Right kidney (tissue), 1 donor: ENCODE results near the gene CHTF8.

Source experiments
- DNase-seq: peaks from one replicate; pipeline ENCODE4 v3.0.0-alpha.2; 2016

CHTF8 gene

DNA sequence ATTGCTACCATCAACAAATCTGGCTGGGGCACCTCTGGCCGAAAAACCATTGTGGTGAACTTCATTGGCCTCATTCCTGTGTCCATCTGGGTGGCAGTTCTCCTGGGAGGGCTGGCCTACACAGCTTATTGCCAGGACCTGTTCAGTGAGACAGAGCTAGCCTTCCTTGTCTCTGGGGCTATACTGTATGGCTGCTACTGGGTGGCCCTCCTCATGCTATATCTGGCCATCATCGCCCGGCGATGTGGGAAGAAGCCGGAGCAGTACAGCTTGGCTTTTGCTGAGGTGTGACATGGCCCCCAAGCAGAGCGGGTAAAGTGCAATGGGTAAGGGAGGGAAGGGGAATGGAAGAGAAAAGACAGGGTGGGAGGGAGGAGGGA, 17.4 kb downstream of the CHTF8 start:
- no peak for DNase-seq

DNA sequence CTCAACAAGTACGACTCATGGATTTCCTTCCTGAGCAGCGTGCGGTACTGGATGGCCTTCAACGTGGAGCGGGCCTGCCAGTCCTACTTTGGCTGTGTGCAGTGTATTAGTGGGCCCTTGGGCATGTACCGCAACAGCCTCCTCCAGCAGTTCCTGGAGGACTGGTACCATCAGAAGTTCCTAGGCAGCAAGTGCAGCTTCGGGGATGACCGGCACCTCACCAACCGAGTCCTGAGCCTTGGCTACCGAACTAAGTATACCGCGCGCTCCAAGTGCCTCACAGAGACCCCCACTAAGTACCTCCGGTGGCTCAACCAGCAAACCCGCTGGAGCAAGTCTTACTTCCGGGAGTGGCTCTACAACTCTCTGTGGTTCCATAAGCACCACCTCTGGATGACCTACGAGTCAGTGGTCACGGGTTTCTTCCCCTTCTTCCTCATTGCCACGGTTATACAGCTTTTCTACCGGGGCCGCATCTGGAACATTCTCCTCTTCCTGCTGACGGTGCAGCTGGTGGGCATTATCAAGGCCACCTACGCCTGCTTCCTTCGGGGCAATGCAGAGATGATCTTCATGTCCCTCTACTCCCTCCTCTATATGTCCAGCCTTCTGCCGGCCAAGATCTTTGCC, 17.9 kb downstream of the CHTF8 start:
- DNase-seq, result no peak

DNA sequence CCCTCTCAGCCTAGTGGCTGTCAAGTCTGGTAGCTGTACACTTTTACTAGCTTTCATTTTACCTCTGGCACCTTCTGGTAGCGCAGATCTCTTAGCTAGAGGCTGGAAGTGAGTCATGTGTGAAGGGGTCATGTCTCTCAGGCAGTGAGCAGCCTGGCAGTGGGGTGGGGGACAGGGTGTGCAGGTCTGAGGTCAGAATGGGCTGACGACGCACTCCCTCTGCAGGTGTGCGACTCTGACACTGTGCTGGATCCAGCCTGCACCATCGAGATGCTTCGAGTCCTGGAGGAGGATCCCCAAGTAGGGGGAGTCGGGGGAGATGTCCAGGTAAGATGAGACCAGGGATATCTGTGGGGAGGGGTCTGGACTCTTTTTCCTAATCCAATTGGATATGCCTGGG, 19.2 kb downstream of the CHTF8 start:
- DNase-seq, result no peak

DNA sequence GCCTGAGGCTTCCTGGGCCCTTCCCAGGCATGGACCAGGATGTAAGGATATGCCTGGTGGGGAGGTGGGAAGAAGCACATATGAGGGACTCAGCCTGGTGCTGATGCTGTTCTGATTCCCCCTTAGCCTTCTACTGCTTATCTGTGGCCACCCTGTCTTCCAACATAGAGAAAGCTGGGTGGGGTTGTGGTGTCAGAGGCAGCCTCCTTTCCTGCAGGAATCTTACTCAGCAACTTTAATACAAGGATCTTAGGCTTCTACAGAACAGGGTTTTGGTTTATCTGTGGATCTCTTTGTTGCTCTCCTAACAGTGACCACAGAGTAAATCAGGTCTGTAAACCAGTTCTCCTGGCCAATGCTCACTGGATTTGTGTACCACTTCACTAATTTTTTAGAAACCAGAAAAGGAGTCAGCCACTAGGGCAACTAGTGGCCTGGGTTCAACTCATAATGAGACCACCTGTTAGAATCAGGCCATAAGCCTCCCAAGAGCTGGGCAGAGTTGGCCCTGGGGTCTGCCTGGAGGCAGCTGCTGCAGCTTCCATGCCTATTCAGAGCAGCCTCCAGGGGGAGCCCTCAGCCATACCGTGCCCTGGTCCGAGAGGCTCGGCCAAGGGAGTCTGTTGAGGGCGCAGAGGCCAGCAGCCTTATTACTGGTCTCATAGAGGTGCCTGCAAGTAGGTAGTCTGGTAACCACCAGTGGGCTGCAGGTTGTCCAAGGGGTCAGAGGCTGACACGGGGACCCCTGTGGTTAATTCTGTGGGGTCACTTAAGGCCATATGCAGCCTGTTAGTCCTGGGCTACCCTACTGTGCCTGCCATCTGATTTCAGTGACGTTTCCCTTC, 19.9 kb downstream of the CHTF8 start:
- DNase-seq, result no peak

DNA sequence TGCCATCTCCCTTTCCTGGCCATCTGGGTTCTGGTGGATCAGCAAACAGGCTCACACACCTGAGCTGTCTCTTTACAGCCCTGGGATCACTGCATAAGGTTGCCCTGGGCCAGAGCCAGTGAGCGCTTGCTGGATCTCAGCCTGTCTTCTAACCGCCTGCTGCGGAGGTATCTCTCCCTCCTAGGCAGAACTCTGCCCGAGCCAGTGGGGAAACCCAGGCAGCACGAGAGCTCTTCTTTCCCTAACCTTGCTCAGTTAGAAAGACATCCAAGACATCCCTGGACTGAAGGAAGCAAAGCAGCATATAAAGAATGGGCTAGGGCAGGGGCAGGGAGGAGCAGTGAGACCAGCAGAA, 20.5 kb downstream of the CHTF8 start:
- no peak for DNase-seq

DNA sequence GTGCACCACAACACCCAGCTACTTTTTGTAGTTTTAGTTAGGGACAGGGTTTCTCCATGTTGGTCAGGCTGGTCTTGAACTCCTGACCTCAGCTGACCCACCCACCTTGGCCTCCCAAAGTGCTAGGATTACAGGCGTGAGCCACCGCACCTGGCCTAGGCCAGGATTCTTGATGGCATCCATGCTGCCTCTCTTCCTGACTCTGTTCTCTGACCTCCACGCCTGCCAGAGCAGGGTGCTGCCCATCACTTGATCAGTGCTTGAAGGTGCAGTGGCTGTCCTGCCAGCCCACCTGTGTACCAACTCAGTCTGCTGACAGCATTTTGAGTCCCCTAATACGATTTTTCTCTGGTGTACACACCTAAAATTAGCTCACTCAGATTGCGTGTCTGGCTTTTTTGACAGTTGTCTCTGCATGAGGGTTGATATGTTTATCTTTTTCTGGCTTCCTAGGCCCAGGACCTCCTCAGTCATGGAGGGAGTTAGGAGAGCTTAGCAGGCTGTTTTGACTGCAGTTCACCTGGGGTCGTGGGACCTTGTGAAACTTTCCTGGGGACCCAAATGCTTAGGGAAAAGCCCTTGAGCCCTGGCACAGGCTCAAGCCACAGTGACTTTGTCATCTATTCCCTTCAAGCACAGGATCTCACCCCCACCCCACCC, 21.0 kb downstream of the CHTF8 start:
- DNase-seq, result no peak

DNA sequence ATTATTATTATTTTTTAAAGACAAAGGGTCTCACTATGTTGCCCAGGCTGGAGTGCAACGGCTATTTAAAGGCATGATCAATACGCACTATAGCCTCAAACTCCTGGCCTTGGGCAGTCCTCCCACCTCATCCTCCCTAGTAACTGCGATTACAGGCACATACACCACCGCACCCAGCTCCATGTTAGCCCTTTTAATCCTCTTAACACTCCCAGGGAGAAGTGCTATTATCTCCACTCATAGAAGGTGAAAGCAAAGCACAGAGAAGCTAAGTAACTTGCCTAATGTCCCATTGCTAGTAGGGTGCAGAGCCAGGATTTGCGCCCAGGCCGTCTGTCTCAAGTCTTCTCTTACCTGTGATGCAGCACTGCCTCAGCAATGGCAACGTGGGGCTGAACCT, 22.0 kb downstream of the CHTF8 start:
- no peak for DNase-seq

DNA sequence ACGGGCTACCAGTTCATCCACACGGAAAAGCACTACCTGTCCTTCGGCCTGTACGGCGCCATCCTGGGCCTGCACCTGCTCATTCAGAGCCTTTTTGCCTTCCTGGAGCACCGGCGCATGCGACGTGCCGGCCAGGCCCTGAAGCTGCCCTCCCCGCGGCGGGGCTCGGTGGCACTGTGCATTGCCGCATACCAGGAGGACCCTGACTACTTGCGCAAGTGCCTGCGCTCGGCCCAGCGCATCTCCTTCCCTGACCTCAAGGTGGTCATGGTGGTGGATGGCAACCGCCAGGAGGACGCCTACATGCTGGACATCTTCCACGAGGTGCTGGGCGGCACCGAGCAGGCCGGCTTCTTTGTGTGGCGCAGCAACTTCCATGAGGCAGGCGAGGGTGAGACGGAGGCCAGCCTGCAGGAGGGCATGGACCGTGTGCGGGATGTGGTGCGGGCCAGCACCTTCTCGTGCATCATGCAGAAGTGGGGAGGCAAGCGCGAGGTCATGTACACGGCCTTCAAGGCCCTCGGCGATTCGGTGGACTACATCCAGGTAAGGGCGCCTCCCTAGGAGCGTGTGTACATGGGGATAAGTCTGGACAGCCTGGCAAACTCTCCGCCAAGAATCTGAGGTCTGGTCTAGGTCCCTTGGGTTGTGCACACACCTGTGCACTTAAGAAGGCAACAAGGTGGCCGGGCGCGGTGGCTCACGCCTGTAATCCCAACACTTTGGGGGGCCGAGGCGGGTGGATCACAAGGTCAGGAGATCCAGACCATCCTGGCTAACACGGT, 22.7 kb downstream of the CHTF8 start:
- DNase-seq, result no peak

DNA sequence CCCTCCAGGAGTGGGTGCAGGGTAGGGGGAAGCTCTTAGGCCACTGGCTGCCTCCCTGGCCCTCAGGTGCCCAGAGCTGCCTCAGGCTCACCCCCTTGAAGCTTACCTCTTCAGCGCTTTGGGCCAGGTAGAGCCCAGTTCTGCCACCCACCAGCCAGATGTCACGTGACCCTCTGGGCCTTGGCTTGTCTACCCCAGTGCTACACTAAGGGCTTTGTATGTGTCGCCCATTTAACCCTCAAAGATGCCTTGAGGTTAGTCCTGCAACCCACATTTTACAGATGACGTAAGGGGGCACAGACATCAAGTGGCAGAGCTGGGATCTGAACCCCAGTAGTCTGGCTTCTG, 23.5 kb downstream of the CHTF8 start:
- no peak for DNase-seq

DNA sequence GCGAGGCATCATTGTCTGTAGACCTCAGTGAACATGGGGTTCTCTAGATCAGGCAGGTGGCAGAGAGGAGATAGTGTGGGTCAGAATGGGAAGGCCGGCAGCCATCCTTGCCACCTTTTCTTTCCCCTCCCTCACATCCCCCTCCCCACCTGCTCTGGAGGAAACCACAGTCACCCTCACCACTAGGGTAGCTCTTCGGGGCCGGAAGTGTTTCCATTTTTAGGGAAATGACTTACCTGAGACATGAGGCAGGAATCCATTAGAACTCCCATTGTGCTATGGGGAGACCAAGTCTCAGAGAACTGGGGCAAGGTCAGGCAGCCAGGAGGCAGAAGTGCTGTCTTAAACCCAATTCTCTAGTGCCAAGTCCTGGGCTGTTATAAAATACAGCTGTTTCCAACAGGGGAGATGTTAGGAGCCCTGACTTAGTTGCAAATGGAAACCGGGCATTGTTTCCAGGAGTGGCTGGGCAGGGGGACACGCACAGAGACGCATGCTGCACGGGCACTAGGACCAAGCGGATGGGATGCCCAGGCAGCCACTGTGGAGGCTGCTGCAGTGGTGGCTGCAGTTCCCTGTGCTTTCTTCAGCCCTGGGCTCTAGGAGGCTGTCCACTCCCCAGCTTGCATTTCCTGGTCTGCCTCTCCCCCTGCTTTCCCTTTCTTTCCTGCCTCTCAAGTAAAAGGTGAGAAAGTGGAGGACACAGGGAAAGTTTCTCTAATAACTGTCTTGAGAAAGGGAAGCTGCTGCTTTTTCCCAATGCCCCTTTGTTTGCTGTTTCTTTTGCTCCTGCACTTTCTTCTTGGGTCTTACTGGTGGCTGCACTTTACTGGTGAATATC, 24.1 kb downstream of the CHTF8 start:
- DNase-seq, result no peak

DNA sequence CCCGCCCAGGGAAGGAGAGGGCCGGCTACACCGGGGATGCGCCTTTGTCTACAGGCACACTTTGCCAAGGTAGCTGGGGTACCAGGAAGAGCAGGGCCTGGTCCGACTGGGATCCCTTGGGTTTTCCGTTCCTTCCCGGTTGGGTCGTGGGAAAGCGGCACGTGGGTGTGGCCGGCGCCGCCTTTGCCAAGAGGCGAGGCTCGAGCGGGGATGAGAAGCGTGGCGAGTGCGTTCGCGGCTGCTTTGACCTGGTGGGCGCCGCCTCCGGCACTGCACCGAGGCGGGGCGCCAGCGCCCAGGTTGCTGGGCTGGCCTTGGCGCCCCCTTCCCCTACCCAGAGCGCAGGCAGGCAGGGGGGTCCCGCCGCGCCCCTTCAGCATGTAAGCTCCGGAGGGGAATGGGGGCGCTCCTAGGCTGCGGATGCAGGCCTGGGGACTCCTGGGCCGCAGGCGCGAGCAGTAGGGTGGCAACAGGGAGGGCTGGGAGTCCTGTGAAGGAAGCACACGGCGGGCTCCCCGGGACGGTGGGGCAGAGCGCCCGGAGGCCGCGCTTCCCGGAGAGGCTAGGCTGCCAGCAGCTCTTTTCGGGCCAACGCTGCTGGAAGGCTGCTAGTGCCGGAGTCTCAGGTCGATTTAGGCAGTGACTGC, 24.9 kb downstream of the CHTF8 start:
- DNase-seq, result peak; percentile 63

DNA sequence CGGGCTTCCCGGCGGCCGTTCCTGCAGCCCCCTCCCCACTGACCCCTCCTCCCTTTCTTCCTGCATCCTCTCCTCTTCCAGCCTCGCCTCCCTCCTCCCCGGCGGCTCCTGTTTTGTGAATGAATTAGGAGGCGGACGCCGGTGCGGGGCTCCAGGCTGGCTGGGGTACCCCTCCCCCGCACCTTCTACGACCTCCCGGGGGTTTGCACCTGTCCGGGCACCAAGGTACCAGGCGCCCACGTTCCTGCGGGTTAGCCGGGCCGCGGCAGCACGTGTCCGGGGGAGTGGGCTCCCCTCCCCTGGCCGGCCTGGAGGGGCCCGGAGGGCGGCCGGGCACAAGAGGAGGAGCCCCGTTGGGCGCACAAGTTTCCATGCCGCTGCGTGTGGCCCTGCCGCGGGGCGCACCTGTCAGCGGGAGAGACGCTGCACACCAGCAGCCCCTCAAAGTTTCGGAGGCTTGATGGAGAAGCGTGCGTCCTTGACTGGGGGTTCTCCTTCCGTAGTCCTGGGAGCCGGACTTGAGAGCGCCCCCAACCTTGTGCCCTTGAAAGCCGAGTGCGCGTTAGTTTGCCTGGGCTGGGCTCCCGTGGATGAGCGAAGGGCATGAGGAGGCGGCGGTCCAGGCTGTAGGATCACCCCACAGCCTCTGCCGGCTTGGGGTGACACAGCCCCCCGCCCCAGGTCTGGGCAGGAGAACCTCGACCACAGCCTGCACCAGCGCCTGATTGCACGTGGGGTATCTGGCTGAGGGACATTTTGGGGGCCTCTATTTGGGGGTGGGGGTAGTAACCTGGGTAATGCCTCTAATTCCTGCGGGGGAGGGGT, 25.7 kb downstream of the CHTF8 start:
- DNase-seq, result peak; percentile 73

DNA sequence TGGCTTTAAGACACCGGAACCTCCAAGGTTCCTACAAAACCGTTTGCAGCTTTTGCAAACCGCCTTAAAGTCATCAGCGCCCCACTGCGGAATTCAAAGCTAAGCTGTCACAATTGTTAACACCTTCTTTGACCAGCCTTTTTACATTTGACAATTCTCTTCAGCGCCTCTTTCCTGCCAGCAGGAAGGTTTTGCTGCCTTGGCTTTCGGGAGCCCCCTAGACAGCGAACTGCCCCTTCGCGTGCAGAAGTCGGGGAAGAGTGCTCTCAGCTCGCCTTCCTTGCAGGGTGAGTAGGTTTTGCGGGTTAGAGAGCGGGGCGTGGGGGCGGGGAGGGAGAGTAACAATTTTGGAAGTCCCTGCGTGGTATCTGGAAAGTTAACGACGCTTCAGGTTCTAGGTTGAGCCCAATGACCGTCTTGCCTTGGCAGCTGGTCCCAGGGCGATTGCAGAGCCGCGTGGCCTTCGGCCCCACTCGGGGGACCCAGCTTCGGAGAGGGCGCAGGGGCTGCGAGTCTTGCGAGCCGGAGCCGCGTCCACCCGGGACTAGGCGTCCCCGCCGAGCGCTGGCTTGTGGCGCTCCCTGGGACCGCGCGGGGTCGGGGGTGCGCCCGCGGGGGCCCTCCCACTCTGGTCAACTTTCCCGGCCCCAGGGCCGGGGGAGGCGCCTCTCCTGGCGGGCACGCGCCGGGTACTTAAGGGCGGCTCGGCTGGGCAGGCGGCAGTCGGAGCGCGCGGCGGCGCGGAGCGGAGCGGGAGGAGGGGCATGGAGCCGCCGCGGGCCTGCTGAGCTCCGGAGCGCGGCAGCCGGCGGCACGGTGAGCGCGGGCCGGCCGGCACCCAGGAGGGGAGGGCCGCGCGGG, 26.7 kb downstream of the CHTF8 start, which contains the start of gene HAS3:
Gene HAS3, plus strand, starts transcription at position 153 of the 861 bp plus-strand sequence. CDS start 3,743 bp downstream, outside the sequence.
- DNase-seq, result peak; percentile 87

DNA sequence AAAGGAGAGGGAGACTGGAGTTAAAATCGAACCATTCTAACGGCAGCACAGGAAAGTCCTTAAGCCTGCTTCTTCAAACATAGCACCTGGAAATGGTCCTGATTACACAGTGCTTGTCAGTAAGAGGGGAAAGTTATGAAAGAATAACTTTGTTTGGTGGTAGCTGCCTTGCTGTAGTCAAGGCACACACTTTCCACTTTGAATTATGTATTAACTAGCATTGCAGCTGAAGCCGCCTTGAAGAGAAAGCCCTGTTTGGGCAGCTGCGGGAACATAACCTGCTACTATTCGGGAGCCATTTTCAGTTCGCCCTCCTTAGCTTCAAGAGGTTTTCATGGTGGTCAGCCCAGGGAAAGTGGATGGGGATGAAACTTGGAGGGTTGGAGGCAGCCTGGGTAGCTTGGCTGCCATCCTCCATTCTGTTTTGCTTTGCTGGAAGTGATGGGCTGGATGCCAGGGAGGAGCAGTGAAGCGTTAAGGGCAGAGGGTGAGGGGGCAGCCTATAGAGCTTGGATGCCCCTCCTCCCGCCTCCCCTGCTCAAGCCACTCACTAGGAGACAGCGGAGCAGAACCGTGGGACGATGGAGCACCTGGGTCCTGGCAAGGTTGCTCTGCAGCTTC, 32.2 kb downstream of the CHTF8 start:
- DNase-seq, result peak; percentile 62

DNA sequence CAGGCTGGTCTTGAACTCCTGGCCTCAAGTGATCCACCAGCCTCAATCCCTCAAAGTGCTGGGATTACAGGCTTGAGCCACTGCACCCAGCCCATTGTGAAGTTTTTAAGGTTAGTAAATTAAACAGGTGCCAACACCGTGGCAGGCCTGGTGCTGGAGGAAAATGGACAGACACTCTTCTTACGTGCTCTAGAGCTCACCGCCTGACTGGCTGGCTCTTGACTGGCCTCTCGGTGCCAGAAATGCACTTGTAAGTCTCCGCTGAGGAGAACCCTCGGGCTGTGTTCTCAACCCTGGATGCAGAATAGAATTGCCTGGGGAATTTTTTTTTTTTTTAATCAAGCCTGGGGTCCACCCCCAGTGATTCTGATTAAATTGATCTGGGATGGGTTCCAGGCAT, 37.2 kb downstream of the CHTF8 start:
- DNase-seq, result no peak

DNA sequence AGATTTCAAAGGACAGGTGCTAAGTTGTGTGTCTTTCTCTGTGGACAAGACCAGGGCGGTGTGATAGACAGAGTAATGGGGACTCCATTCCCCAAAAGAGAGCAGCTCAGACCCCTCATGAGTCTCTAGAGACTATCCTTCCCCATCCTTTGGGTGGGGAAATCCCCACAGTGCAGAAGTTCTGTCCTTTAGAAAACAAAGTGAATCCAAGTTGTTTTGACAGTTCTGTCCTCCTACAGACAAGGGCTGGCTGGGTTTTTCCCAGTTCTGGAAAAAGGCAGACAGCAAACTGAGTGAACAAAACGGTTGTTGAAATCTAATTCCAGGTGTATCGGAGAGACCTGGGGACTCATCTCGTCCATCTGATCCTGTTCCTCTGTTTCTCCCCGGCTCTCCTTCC, 37.9 kb downstream of the CHTF8 start:
- no peak for DNase-seq

DNA sequence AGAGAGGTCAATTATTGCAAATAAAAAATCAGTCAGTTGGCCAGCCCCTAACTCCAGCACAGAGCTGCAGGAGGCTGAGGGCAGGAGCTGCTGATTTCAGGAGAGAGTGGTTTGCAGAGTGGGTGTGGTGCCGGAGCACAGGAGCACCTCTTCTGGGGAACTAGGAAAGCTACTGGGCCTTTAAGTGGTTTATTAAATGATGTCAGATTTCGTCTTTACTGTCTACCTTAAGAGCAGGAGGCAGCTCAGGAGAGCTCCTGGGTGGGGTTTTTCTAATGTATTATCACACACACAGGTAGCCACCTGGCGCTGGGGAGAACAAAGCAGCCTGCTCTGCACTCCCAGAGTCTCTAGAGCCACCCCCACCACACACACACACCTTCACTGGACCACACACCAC, 38.4 kb downstream of the CHTF8 start:
- DNase-seq, result no peak

DNA sequence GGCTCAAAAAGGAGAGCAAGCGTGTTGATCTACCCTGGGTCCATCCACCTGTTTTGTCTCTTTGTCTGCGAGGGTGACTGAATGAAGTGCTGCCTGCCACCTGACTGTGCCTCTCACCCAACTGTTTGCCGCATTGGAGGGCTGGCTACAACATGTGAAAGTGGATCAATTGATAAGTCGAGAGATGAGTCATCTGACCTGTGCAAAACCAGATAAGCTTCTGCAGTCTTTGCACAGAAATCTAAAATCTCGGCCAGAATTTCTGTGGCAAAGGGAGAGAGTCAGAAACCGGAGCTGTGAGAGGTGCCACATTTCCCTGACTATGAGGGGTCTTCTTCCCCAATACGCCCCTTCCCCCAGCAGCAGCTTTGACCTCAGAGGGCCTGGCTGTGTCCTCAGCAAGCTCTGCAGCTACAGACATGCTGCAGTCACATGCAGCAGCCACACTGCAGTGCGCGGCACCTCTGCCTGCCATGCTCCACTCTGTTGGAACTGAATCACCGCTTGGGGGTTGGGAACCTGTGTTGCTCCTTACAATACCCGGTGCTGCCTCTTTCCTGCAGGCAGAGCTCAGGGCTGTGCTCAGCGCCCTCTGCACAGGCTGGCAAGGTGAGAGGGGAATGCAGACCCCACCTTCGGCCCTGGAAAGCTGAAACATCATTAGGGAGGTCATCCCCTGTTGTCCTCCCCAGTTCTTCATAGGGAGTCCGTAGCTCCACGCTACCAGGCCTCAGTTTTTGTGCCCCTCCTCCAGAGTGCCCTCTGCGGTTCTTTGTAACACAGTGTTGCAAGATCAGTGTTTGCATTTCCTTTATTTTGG, 43.1 kb downstream of the CHTF8 start:
- DNase-seq, result no peak
